GM12891 (cell line): ENCODE measurements around the gene BARHL1. TPM values are rescaled to one million over a fixed set of nuclear protein-coding genes. Genes with fewer than 3 reads are reported as not detected.
A peak's percentile ranks its signal among the peaks of the same experiment; 100 is the strongest.

Experiments used
- DNase-seq: peaks from one replicate; pipeline ENCODE4 v3.0.0; 2011; ENCODE audit warnings: low spot score; ENCODE audit not compliant: insufficient read length
- FAIRE-seq: peaks from 2 replicates; lab custom pipeline; 2011; peaks lifted over from hg19 to GRCh38; lab: Jason Lieb, UNC
- PAX5 ChIP-seq: IDR thresholded peaks from 2 replicates; pipeline ENCODE4 v1.6.1; 2011; ENCODE audit warnings: low read length, moderate library complexity, mild to moderate bottlenecking; ENCODE audit not compliant: insufficient read depth, severe bottlenecking
- POLR2A ChIP-seq: IDR thresholded peaks from 2 replicates; pipeline ENCODE4 v1.6.1; 2011; ENCODE audit warnings: low read depth, low read length, control low read depth
- POLR2AphosphoS5 ChIP-seq: IDR thresholded peaks from 2 replicates; pipeline ENCODE4 v1.6.1; 2011; ENCODE audit warnings: low read depth, low read length, control low read depth
- POU2F2 ChIP-seq: IDR thresholded peaks from 2 replicates; pipeline ENCODE4 v1.6.1; 2011; ENCODE audit warnings: low read depth, mild to moderate bottlenecking, control low read depth, low read length, moderate library complexity
- SPI1 ChIP-seq: IDR thresholded peaks from 2 replicates; pipeline ENCODE4 v1.6.1; 2011; ENCODE audit warnings: low read depth, low read length, control low read depth
- TAF1 ChIP-seq: IDR thresholded peaks from 2 replicates; pipeline ENCODE4 v1.6.1; 2011; ENCODE audit warnings: low read depth, low read length, control low read depth
- polyA plus RNA-seq: library from polyadenylated mRNA; unstranded; fragments of >200 nt; gene quantifications from one replicate; pipeline ENCODE4 v1.2.1, GENCODE V29; 2012; ENCODE audit warnings: low read depth, missing spikeins, inconsistent platforms; ENCODE audit not compliant: missing spikeins

Gene BARHL1
- not detected for polyA plus RNA-seq

GRCh38 chr9:132582276-132582785 lies at the start of gene BARHL1:
BARHL1 (plus strand) TSS chr9:132582606; CDS start chr9:132582798, 192 bp downstream.
- peak; percentile 85 for FAIRE-seq

GRCh38 chr9:132534832-132535231 lies 47.6 kb upstream of the BARHL1 start:
- TF ChIP-seq POLR2A, result no peak
- TF ChIP-seq PAX5, result no peak
- TF ChIP-seq POU2F2, result no peak
- no peak for TF ChIP-seq TAF1
- TF ChIP-seq SPI1, result no peak
- TF ChIP-seq POLR2AphosphoS5, result no peak
- DNase-seq, result no peak
- FAIRE-seq, result no peak

More at GRCh38 chr9:132582276-132582785, at the start of gene BARHL1:
- no peak for DNase-seq
- TF ChIP-seq TAF1 (no peak), POLR2A (no peak), SPI1 (no peak), POU2F2 (no peak), POLR2AphosphoS5 (no peak), PAX5 (no peak)

DNA sequence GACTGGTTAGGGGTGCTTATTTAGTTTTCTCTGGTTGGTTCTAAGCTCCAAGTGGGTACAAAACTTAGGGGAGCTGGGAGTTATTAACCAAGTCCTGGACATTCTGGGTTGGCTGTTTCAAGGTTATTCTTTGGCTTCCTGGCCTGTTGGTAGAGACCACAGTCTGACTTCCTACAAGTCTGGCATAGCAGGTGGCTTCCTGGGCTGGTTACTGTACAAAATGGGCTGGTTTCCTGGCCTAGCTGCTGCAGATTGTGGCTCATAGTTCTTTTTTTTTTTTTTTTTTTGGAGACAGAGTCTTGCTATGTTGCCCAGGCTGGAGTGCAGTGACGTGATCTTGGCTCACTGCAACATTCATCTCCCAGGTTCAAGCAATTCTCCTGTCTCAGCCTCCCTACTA lies 46.3 kb upstream of the BARHL1 start:
- DNase-seq (no peak), FAIRE-seq (no peak)
- TF ChIP-seq TAF1 (no peak), PAX5 (no peak), POLR2AphosphoS5 (no peak), SPI1 (no peak), POLR2A (no peak), POU2F2 (no peak)

- no peak for TF ChIP-seq SPI1
- TF ChIP-seq POLR2A, result no peak
- TF ChIP-seq POU2F2, result no peak
- no peak for TF ChIP-seq POLR2AphosphoS5
- TF ChIP-seq PAX5, result no peak
- no peak for TF ChIP-seq TAF1
- DNase-seq (no peak), FAIRE-seq (no peak)
These were observed 45.1 kb upstream of the BARHL1 start for GRCh38 chr9:132537352-132537751.

DNA sequence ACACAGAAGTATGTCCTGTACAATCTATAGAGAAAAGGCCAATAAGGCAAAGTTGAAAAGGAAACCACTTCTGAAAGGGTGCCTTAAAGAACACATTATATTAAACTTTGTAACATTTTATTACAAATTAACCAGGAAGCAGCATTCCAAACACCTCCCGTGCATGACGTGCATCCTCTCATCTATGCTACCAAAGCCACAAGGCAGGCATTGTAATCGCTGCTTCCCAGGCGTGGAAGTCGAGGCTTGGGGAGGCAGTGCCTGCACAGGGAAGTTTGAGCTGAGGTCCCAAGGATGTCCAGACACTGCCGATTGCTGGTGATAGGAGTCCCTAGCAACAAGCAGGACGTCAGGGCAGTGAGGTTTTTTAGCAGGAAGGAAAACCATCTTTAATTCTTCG lies 44.3 kb upstream of the BARHL1 start:
- TF ChIP-seq SPI1 (no peak), POU2F2 (no peak), PAX5 (no peak), POLR2A (no peak), TAF1 (no peak), POLR2AphosphoS5 (no peak)
- FAIRE-seq (no peak), DNase-seq (no peak)

DNA sequence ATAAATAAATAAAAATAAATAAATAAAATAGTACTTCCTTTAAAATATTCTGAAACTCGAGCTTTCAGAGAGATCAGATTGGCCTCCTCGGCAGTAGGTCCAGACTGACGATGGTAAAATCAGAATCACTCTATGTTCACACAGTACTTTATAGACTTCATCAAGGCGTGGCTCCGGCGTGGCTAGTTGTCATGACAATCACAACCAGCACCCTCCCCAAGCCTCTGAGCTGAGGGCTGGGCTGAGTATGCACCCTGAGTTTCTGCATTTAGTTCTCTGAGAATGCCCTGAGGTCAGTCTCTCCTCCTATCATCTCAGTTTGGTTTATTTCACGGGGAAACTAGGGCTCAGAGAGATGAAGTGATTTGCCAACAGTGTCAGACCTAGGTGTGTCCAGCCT lies 43.3 kb upstream of the BARHL1 start:
- TF ChIP-seq TAF1, result no peak
- no peak for TF ChIP-seq PAX5
- no peak for TF ChIP-seq SPI1
- TF ChIP-seq POLR2A, result no peak
- no peak for TF ChIP-seq POU2F2
- TF ChIP-seq POLR2AphosphoS5, result no peak
- no peak for DNase-seq
- FAIRE-seq, result no peak

- FAIRE-seq, result no peak
- no peak for DNase-seq
- TF ChIP-seq POU2F2, result no peak
- no peak for TF ChIP-seq POLR2A
- no peak for TF ChIP-seq SPI1
- TF ChIP-seq POLR2AphosphoS5, result no peak
- TF ChIP-seq PAX5, result no peak
- no peak for TF ChIP-seq TAF1
These were observed 41.4 kb upstream of the BARHL1 start for GRCh38 chr9:132541051-132541450.

DNA sequence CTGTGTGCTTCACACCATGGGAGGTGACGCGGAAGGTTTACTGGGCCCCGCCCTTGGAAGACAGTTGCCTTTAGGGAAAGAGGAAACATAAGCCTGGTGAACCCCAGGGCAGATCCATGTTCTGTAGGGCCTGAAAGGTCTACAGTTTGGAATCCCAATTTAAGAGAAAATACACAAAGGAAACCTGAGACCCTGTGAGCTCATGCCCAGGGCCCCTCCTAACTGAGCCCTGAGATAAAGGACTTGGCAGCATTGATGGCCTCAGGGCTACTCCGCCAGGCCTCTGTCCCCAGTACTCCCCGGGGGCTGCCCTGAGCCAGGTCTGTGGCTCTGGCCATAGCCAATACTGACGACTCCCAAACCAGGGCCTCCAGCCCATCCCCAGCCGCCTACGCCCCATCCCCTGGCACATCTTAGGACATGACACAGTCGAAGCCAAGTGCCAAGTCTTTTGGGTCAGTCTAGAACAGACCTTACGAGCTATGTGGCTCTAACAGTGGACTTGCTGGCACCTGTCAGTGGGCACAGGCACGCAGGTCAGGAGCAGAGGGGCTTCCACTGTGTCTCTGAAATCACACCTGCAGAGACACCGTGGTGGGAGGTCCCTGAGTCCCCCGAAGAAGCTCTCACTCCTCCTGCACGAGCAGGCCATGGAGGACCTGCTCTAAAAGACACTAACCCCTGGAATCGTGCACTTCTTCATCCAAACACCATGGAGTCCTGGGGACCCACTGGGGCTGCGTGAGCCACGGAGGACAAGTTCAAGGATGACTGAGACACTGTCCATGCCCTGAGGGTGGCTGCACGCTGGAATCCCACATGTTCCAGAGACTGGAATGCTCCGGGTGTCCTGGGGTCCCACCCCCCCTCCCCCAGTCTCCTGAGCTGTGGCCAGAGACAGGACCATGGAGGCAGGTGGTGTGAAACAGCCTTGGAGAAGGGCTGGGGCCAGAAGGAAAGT lies 40.3 kb upstream of the BARHL1 start:
- DNase-seq (no peak), FAIRE-seq (no peak)
- no peak for TF ChIP-seq POLR2A
- no peak for TF ChIP-seq TAF1
- TF ChIP-seq POLR2AphosphoS5, result no peak
- no peak for TF ChIP-seq POU2F2
- TF ChIP-seq SPI1, result no peak

DNA sequence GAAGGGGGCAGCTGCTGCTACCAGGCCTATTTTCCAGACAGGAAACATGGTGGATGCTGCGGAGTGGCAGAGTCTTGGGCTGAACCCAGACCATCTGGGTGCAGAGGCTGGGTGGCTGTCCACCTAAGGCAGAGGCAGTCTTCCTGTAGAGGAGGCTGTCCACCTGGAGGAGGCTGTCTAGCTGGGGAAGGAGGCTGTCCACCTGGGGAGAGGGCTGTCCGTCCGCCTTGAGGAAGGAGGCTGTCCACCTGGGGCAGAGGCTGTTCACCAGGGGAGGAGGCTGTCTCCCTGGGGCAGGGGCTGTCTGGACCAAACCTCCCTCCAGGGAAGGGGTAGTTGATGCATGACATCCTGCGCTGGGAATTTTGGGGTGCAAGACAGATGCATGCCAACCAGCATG lies 39.2 kb upstream of the BARHL1 start:
- FAIRE-seq, result no peak
- TF ChIP-seq TAF1 (no peak), POU2F2 (no peak), POLR2A (no peak)
- DNase-seq, result no peak

GRCh38 chr9:132543960-132544359 lies 38.4 kb upstream of the BARHL1 start:
- DNase-seq (no peak), FAIRE-seq (no peak)
- no peak for TF ChIP-seq PAX5
- no peak for TF ChIP-seq TAF1
- TF ChIP-seq POLR2AphosphoS5, result no peak
- TF ChIP-seq POLR2A, result no peak
- TF ChIP-seq SPI1, result no peak
- TF ChIP-seq POU2F2, result no peak
